PC-3 (cell line): Measurements from ENCODE around the gene ITGA3. TPM values are rescaled to one million over a fixed set of nuclear protein-coding genes. Genes with fewer than 3 reads are reported as not detected.

Experiments used
- ATAC-seq: fragments of 200-7000 bp; cut with Tn5 transposase; 2 replicates; pipeline ENCODE4 v1.9.1; 2020; ENCODE audit warnings: mild to moderate bottlenecking, moderate library complexity
- BruUV-seq: library from RNA; stranded (reverse); fragments of 400-500 nt; replicated peaks from 2 replicates; lab custom pipeline; 2021; lab: Mats Ljungman, UMichigan
- CTCF ChIA-PET: fragments of 300-600 bp; sonication (Branson Sonifier 250); formaldehyde crosslinking; loops from one replicate; lab custom pipeline; 2022; ENCODE audit warnings: antibody characterized with exemption; lab: Charles Lee
- POLR2A ChIA-PET: fragments of 300-600 bp; sonication (Branson Sonifier 250); formaldehyde crosslinking; loops from one replicate; lab custom pipeline; 2022; ENCODE audit warnings: antibody characterized with exemption; ENCODE audit not compliant: unreplicated experiment; lab: Charles Lee
- DNase-seq: peaks from one replicate; pipeline ENCODE4 v3.0.0-alpha.2; 2015
- H2AFZ ChIP-seq: fragments of 300-600 bp; sonication (generic); 2 replicates; pipeline ENCODE4 v1.6.0; 2016; ENCODE audit warnings: antibody characterized with exemption, low read length
- H3F3A ChIP-seq: fragments of 300-600 bp; sonication (generic); one replicate; pipeline ENCODE4 v1.6.0; 2017; ENCODE audit warnings: antibody characterized with exemption, low read length, control low read depth, mild to moderate bottlenecking; ENCODE audit not compliant: unreplicated experiment
- H3K27ac ChIP-seq: fragments of 300-600 bp; sonication (generic); 2 replicates; pipeline ENCODE4 v1.5.1; 2016; ENCODE audit warnings: mild to moderate bottlenecking, low read length
- H3K27me3 ChIP-seq: fragments of 300-600 bp; sonication (generic); 2 replicates; pipeline ENCODE4 v1.6.1; 2016; ENCODE audit warnings: low read length, mixed read lengths
- H3K36me3 ChIP-seq: fragments of 300-600 bp; sonication (generic); 2 replicates; pipeline ENCODE4 v1.6.1; 2016; ENCODE audit warnings: low read depth, mixed run types, low read length, mixed read lengths
- H3K4me1 ChIP-seq: fragments of 300-600 bp; sonication (generic); 2 replicates; pipeline ENCODE4 v1.5.1; 2016; ENCODE audit warnings: low read length; ENCODE audit not compliant: insufficient read depth
- H3K4me2 ChIP-seq: fragments of 300-600 bp; sonication (generic); 2 replicates; pipeline ENCODE4 v1.6.0; 2016; ENCODE audit warnings: low read length
- H3K4me3 ChIP-seq: fragments of 300-600 bp; sonication (generic); 2 replicates; pipeline ENCODE4 v1.5.1; 2016; ENCODE audit warnings: mild to moderate bottlenecking, low read length, mixed read lengths
- H3K79me2 ChIP-seq: fragments of 300-600 bp; sonication (generic); 2 replicates; pipeline ENCODE4 v1.6.1; 2017; ENCODE audit warnings: low read length, mixed read lengths
- H3K9ac ChIP-seq: fragments of 300-600 bp; sonication (generic); 2 replicates; pipeline ENCODE4 v1.6.0; 2016; ENCODE audit warnings: mild to moderate bottlenecking, low read length
- H3K9me2 ChIP-seq: fragments of 300-600 bp; sonication (generic); replicated peaks from 2 replicates; pipeline ENCODE4 v1.6.1; 2016; ENCODE audit warnings: mixed run types, low read length, mixed read lengths
- H3K9me3 ChIP-seq: fragments of 300-600 bp; sonication (generic); 2 replicates; pipeline ENCODE4 v1.6.1; 2016; ENCODE audit warnings: low read length, mixed read lengths
- H4K20me1 ChIP-seq: fragments of 300-600 bp; sonication (generic); 2 replicates; pipeline ENCODE4 v1.6.1; 2016; ENCODE audit warnings: low read length, mixed read lengths
- CTCF ChIP-seq: fragments of 300-600 bp; sonication (generic); conservative IDR thresholded peaks from 2 replicates; pipeline ENCODE4 v1.5.1; 2017; ENCODE audit warnings: antibody characterized with exemption, low read depth, mild to moderate bottlenecking, low read length
- EZH2 ChIP-seq: fragments of 300-600 bp; sonication (generic); IDR thresholded peaks from one replicate; pipeline ENCODE4 v1.6.1; 2017; ENCODE audit warnings: antibody characterized with exemption, mild to moderate bottlenecking, low read length; ENCODE audit not compliant: unreplicated experiment
- EZH2phosphoT487 ChIP-seq: fragments of 300-600 bp; sonication (generic); IDR thresholded peaks from 2 replicates; pipeline ENCODE4 v1.6.1; 2018; ENCODE audit warnings: mild to moderate bottlenecking, antibody characterized with exemption, low read length, borderline replicate concordance
- intact Hi-C: fragments of 100-400 bp; cut with micrococcal nuclease; formaldehyde crosslinking; loops from 2 replicates; pipeline ENCODE4 v1.9.0; 2023
- total RNA-seq: library from RNA; depleted of rRNA; stranded (reverse); fragments of >200 nt; gene quantifications from 2 replicates; pipeline ENCODE4 v1.2.3, GENCODE V29; 2014

The ITGA3 gene
- total RNA-seq, 1 experiment from 2014 or later, result 598 TPM

- Histone ChIP-seq H3K4me1 (peaks cover 79% of the 10 kb centered on the region), H2AFZ (no peak overlapping the region), H3K36me3 (peaks cover 27% of the 10 kb centered on the region), H3K9ac (peak overlapping the region; percentile 95), H3K79me2 (peaks cover 95% of the 10 kb centered on the region), H3K4me2 (peak overlapping the region; percentile 97), H3K9me3 (no peaks in the 10 kb centered on the region), H3K27ac (peak overlapping the region; percentile 96), H3F3A (peaks cover 17% of the 10 kb centered on the region), H3K9me2 (no peaks in the 10 kb centered on the region), H3K27me3 (no peaks in the 10 kb centered on the region), H4K20me1 (peaks cover 36% of the 10 kb centered on the region), H3K4me3 (peak overlapping the region; percentile 90)
- BruUV-seq, result no TSS peak
- no peak for ATAC-seq
- no peak for DNase-seq
- intact Hi-C loops, result no loop called here
- ChIA-PET CTCF (interaction anchor here (4.7 kb wide), 1 partner anchor 31 kb away, joined by 37 read pairs; no protein-coding TSS in a partner anchor), POLR2A (interaction anchor here (0.6 to 0.7 kb wide), 2 partner anchors 17 to 23 kb away, joined by 3 read pairs; no protein-coding TSS in a partner anchor)
- TF ChIP-seq CTCF (no peak), EZH2phosphoT487 (no peak), EZH2 (no peak)
These were observed 2.5 kb downstream of the ITGA3 start for GRCh38 chr17:50058296-50058953.

GRCh38 chr17:50059256-50059655 is 3.3 kb downstream of the ITGA3 start:
- Histone ChIP-seq H4K20me1 (peaks cover 36% of the 10 kb centered on the region), H3F3A (peaks cover 25% of the 10 kb centered on the region), H3K36me3 (peaks cover 27% of the 10 kb centered on the region), H2AFZ (no peak overlapping the region), H3K9me3 (no peaks in the 10 kb centered on the region), H3K4me1 (peaks cover 79% of the 10 kb centered on the region), H3K9ac (peak overlapping the region; percentile 95), H3K27me3 (no peaks in the 10 kb centered on the region), H3K4me3 (peak overlapping the region; percentile 90), H3K9me2 (no peaks in the 10 kb centered on the region), H3K27ac (peak overlapping the region; percentile 96), H3K4me2 (peak overlapping the region; percentile 97), H3K79me2 (peaks cover 95% of the 10 kb centered on the region)
- no peak for TF ChIP-seq CTCF
- no peak for TF ChIP-seq EZH2
- no peak for TF ChIP-seq EZH2phosphoT487
- CTCF ChIA-PET, result interaction anchor here (0.6 to 1.8 kb wide), 2 partner anchors 31 to 32 kb away, joined by 4 to 7 read pairs; no protein-coding TSS in a partner anchor
- intact Hi-C loops, result no loop called here
- ATAC-seq (no peak), DNase-seq (peak; percentile 71)
- BruUV-seq, result no TSS peak
- POLR2A ChIA-PET, result interaction anchor here (0.6 to 1.2 kb wide), 2 partner anchors 31 to 107 kb away, joined by 3 to 4 read pairs; no protein-coding TSS in a partner anchor
